SK-N-SH (cell line): ENCODE measurements around the gene RABGAP1L. TPM values are rescaled to one million over a fixed set of nuclear protein-coding genes. Genes with fewer than 3 reads are reported as not detected.

Source experiments
- CTCF ChIA-PET: fragments of 300-600, 350-600 bp; formaldehyde crosslinking; extraction: SDS; loops from one replicate; lab custom pipeline; 2021; lab: Yijun Ruan, JAX
- POLR2A ChIA-PET: fragments of 350-600 bp; sonication (Branson Sonifier 250); formaldehyde crosslinking; extraction: SDS; loops from one replicate; lab custom pipeline; 2020; ENCODE audit warnings: antibody characterized with exemption, inconsistent platforms; lab: Yijun Ruan, JAX
- DNase-seq: peaks from one replicate; pipeline ENCODE4 v3.0.0; 2012
- H2AFZ ChIP-seq: fragments of 200-600 bp; sonication (generic); 2 replicates; pipeline ENCODE4 v1.8.1; 2016; ENCODE audit warnings: antibody characterized with exemption, mild to moderate bottlenecking, low read depth
- H3F3A ChIP-seq: fragments of 200-600 bp; sonication (generic); replicated peaks from 2 replicates; pipeline ENCODE3; 2016; ENCODE audit warnings: antibody characterized with exemption, mild to moderate bottlenecking; ENCODE audit not compliant: insufficient read depth
- H3K27ac ChIP-seq, 2 experiments: fragments of 200-500 bp in 1 of 2; fragments of 200-600 bp in 1 of 2; sonication (Bioruptor generic) in 1 of 2; sonication (generic), shearing (Covaris generic) in 1 of 2; 2 replicates each; pipeline versions ENCODE4 v1.5.1 to v1.6.1; 2014 to 2016; ENCODE audit warnings: low read depth in 2 of 2, inconsistent platforms in 1 of 2, low read length in 1 of 2, mild to moderate bottlenecking in 1 of 2, mixed read lengths in 1 of 2
- H3K27me3 ChIP-seq: fragments of 200-600 bp; sonication (generic), shearing (Covaris generic); 2 replicates; pipeline ENCODE4 v1.6.1; 2016; ENCODE audit warnings: mixed run types; ENCODE audit not compliant: insufficient read depth
- H3K36me3 ChIP-seq, 2 experiments: fragments of 200-500 bp in 1 of 2; fragments of 200-600 bp in 1 of 2; sonication (Bioruptor generic) in 1 of 2; sonication (generic) in 1 of 2; replicated peaks in 1 of 2; 2 replicates each; pipeline versions ENCODE3 to v1.5.1; 2014 to 2016; ENCODE audit warnings: low read length in 1 of 2, mild to moderate bottlenecking in 1 of 2; ENCODE audit not compliant: insufficient read depth in 2 of 2, control insufficient read depth in 1 of 2
- H3K4me1 ChIP-seq, 2 experiments: fragments of 200-500 bp in 1 of 2; fragments of 200-600 bp in 1 of 2; sonication (Bioruptor generic) in 1 of 2; sonication (generic), shearing (Covaris generic) in 1 of 2; 2 replicates each; pipeline versions ENCODE4 v1.5.1 to v1.6.1; 2014 to 2016; ENCODE audit warnings: low read depth in 1 of 2, low read length in 1 of 2, mixed run types in 1 of 2; ENCODE audit not compliant: insufficient read depth in 2 of 2, control insufficient read depth in 1 of 2
- H3K4me2 ChIP-seq: fragments of 200-600 bp; sonication (generic), shearing (Covaris generic); 2 replicates; pipeline ENCODE4 v1.6.1; 2017; ENCODE audit warnings: mixed run types
- H3K4me3 ChIP-seq, 2 experiments: fragments of 200-500 bp in 1 of 2; fragments of 200-600 bp in 1 of 2; sonication (Bioruptor generic) in 1 of 2; sonication (generic), shearing (Covaris generic) in 1 of 2; 2 replicates each; pipeline versions ENCODE4 v1.5.1 to v1.8.1; 2014 to 2016; ENCODE audit warnings: low read depth in 2 of 2, inconsistent platforms in 1 of 2, low read length in 1 of 2, mild to moderate bottlenecking in 1 of 2, mixed read lengths in 1 of 2, moderate library complexity in 1 of 2
- H3K79me2 ChIP-seq: fragments of 200-600 bp; sonication (generic); 2 replicates; pipeline ENCODE4 v1.8.1; 2017; ENCODE audit warnings: mild to moderate bottlenecking; ENCODE audit not compliant: insufficient read depth
- H3K9ac ChIP-seq: fragments of 200-600 bp; sonication (generic); 2 replicates; pipeline ENCODE4 v1.6.1; 2017; ENCODE audit warnings: mixed run types
- H3K9me2 ChIP-seq: fragments of 200-600 bp; sonication (generic); 2 replicates; pipeline ENCODE4 v1.6.1; 2017; ENCODE audit warnings: mixed run types
- H3K9me3 ChIP-seq: fragments of 200-600 bp; sonication (generic); 2 replicates; pipeline ENCODE4 v1.6.1; 2017; ENCODE audit warnings: mixed run types, mild to moderate bottlenecking, moderate library complexity
- H4K20me1 ChIP-seq: fragments of 200-600 bp; sonication (generic); 2 replicates; pipeline ENCODE4 v1.6.1; 2017; ENCODE audit warnings: mild to moderate bottlenecking, mixed run types; ENCODE audit not compliant: insufficient read depth
- EP300 ChIP-seq, 2 experiments: IDR thresholded peaks; 2 replicates each; pipeline versions ENCODE4 v1.4.0 to v1.6.1; 2012; ENCODE audit warnings: borderline replicate concordance in 1 of 2, low read depth in 1 of 2, low read length in 1 of 2
- EZH2phosphoT487 ChIP-seq: fragments of 200-600 bp; sonication (generic); IDR thresholded peaks from 2 replicates; pipeline ENCODE4 v1.6.1; 2017; ENCODE audit warnings: low read depth, mixed run types, mild to moderate bottlenecking, antibody characterized with exemption, moderate library complexity, borderline replicate concordance
- FOSL2 ChIP-seq: IDR thresholded peaks from 2 replicates; pipeline ENCODE4 v1.4.0; 2012; ENCODE audit warnings: low read depth, mild to moderate bottlenecking, moderate library complexity, borderline replicate concordance
- MEF2A ChIP-seq: IDR thresholded peaks from 2 replicates; pipeline ENCODE4 v1.4.0; 2012; ENCODE audit warnings: low read depth, borderline replicate concordance
- MXI1 ChIP-seq: IDR thresholded peaks from 2 replicates; pipeline ENCODE4 v1.6.1; 2012; ENCODE audit warnings: mild to moderate bottlenecking, low read depth, low read length, improper control_type of control experiment
- NRF1 ChIP-seq: IDR thresholded peaks from 2 replicates; pipeline ENCODE4 v1.6.1; 2012; ENCODE audit warnings: low read depth, mild to moderate bottlenecking, low read length
- RCOR1 ChIP-seq: fragments of 150-350 bp; IDR thresholded peaks from 2 replicates; pipeline ENCODE4 v1.6.1; 2017; ENCODE audit warnings: antibody characterized with exemption, low read length
- SIN3A ChIP-seq: IDR thresholded peaks from 2 replicates; pipeline ENCODE4 v1.6.1; 2012; ENCODE audit warnings: low read depth, mild to moderate bottlenecking, low read length, moderate library complexity, borderline replicate concordance
- SMC3 ChIP-seq: IDR thresholded peaks from 2 replicates; pipeline ENCODE4 v1.6.1; 2012; ENCODE audit warnings: low read depth, low read length, improper control_type of control experiment
- TCF12 ChIP-seq: IDR thresholded peaks from 2 replicates; pipeline ENCODE4 v1.4.0; 2012
- TEAD4 ChIP-seq: IDR thresholded peaks from 2 replicates; pipeline ENCODE4 v1.4.0; 2012; ENCODE audit warnings: mild to moderate bottlenecking, borderline replicate concordance; ENCODE audit not compliant: insufficient read depth
- WGBS: methylation state at CpG from one replicate; pipeline ENCODE4 v1.1.6; 2017; ENCODE audit warnings: low lambda C conversion rate; 5-methylcytosine and 5-hydroxymethylcytosine counted together
- polyA plus RNA-seq, 3 experiments: library from polyadenylated mRNA; depleted of rRNA; stranded (reverse); fragments of >200 nt; gene quantifications; 2 replicates each; pipeline ENCODE4 v1.2.3, GENCODE V29; 2012
- TF ChIP-seq, protein P1 (sequence below): IDR thresholded peaks from 2 replicates; pipeline ENCODE4 v1.4.0; 2012; ENCODE audit warnings: low read depth, borderline replicate concordance
- TF ChIP-seq, protein P2 (sequence below): fragments of 200-600 bp; sonication (generic); IDR thresholded peaks from 2 replicates; pipeline ENCODE4 v1.6.1; 2017; ENCODE audit warnings: antibody characterized with exemption, mild to moderate bottlenecking, moderate library complexity
- TF ChIP-seq, protein P3 (sequence below): fragments of 150-350 bp; IDR thresholded peaks from 2 replicates; pipeline ENCODE4 v1.6.1; 2016; ENCODE audit warnings: mild to moderate bottlenecking, low read depth, low read length
- TF ChIP-seq, protein P4 (sequence below): IDR thresholded peaks from 2 replicates; pipeline ENCODE4 v1.6.1; 2012; ENCODE audit warnings: mild to moderate bottlenecking, low read depth, low read length, moderate library complexity

Gene RABGAP1L
- polyA plus RNA-seq, 1 of the 3 experiments (the other 2 are of a cell fraction) = 7.2 TPM

DNA sequence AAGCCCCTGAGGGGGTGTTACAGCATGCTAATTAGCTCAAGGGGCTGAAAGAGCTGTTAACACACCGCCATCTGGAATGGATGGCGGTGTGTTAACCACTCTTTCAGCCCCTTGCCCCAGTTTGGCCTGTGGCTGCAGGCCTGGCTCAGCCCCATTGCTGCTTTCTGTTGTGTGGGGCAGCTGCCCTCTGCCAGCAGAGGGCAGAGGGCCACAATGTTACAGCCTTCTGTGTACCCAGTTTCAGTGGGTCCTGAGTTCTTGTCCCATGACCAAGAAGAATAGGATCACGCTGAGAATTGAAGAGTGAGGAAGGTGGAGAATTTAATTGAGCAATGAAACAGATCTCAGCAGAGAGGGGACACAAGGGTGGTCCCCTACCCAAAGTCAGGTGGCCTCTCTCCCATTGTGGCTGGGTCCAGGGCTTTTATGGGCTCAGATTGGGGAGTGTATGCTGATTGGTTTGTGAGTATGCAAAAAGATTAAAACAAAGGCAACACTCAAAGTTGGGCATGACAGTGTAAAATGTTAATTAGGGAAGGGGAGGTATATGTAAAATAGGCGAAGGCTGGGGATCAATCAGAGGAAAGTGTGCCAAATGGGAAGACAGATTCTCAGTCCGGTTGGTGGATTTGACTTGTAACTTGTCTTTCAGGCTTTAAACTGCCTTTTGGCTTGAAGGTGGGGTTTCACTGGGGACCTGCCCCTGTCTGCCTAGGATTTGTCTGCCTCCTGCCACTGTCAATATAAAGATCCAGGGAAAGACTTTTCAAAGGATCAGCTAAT lies 142.2 kb downstream of the RABGAP1L start:
- Histone ChIP-seq H3K9me2 (no peaks in the 10 kb centered on the region), H3K4me2 (no peak overlapping the region), H2AFZ (no peak overlapping the region), H3K9me3 (no peaks in the 10 kb centered on the region), H3K36me3 (peaks cover 0 to 3% of the 10 kb centered on the region in 2 experiments), H4K20me1 (no peaks in the 10 kb centered on the region), H3F3A (no peaks in the 10 kb centered on the region), H3K27ac (no peak overlapping the region), H3K27me3 (no peaks in the 10 kb centered on the region), H3K4me3 (no peak overlapping the region), H3K9ac (no peak overlapping the region), H3K79me2 (no peaks in the 10 kb centered on the region; the same call in 1 of the 2 replicates), H3K4me1 (no peaks in the 10 kb centered on the region; a peak in 1 of 4 replicates)
- WGBS = 93% methylated on average over 3 of the region's 5 CpGs
- CTCF ChIA-PET = no interaction called here
- POLR2A ChIA-PET = no interaction called here
- TF ChIP-seq TCF12 (no peak), EZH2phosphoT487 (no peak), RCOR1 (no peak), NRF1 (no peak), TEAD4 (no peak), MEF2A (no peak)
- TF ChIP-seq, protein P1, sequence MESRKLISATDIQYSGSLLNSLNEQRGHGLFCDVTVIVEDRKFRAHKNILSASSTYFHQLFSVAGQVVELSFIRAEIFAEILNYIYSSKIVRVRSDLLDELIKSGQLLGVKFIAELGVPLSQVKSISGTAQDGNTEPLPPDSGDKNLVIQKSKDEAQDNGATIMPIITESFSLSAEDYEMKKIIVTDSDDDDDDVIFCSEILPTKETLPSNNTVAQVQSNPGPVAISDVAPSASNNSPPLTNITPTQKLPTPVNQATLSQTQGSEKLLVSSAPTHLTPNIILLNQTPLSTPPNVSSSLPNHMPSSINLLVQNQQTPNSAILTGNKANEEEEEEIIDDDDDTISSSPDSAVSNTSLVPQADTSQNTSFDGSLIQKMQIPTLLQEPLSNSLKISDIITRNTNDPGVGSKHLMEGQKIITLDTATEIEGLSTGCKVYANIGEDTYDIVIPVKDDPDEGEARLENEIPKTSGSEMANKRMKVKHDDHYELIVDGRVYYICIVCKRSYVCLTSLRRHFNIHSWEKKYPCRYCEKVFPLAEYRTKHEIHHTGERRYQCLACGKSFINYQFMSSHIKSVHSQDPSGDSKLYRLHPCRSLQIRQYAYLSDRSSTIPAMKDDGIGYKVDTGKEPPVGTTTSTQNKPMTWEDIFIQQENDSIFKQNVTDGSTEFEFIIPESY = no peak
- DNase-seq = no peak

DNA sequence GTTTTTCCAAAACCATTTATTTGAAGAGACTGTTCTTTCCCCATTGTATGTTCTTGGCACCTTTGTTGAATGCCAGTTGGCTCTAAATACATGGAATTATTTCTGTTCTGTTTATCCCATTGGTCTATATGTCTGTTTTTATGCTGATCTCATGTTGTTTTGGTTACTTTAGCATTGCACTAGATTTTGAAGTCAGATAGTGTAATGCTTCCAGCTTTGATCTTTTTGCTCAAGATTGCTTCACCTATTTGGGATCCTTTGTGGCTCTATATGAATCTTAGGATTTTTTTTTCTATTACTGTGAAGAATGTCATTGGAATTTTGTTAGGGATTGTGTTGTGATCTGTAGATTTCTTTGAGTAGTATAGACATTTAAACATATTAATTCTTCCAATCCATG lies 149.3 kb downstream of the RABGAP1L start:
- Histone ChIP-seq H3K9ac (no peak overlapping the region), H3K27me3 (no peaks in the 10 kb centered on the region), H3K4me1 (no peaks in the 10 kb centered on the region), H3F3A (no peaks in the 10 kb centered on the region), H2AFZ (no peak overlapping the region), H4K20me1 (no peaks in the 10 kb centered on the region)
- ChIA-PET CTCF (no interaction called here), POLR2A (no interaction called here)
- TF ChIP-seq SMC3 (no peak), TCF12 (no peak), FOSL2 (no peak), MXI1 (no peak), EP300 (IDR thresholded peaks at IDR 0.05; ENCODE audit: borderline replicate concordance in 1 of 2, low read depth in 1 of 2, low read length in 1 of 2) (no peak), SIN3A (no peak)
- TF ChIP-seq, protein P2, sequence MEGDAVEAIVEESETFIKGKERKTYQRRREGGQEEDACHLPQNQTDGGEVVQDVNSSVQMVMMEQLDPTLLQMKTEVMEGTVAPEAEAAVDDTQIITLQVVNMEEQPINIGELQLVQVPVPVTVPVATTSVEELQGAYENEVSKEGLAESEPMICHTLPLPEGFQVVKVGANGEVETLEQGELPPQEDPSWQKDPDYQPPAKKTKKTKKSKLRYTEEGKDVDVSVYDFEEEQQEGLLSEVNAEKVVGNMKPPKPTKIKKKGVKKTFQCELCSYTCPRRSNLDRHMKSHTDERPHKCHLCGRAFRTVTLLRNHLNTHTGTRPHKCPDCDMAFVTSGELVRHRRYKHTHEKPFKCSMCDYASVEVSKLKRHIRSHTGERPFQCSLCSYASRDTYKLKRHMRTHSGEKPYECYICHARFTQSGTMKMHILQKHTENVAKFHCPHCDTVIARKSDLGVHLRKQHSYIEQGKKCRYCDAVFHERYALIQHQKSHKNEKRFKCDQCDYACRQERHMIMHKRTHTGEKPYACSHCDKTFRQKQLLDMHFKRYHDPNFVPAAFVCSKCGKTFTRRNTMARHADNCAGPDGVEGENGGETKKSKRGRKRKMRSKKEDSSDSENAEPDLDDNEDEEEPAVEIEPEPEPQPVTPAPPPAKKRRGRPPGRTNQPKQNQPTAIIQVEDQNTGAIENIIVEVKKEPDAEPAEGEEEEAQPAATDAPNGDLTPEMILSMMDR = no peak
- TF ChIP-seq, protein P3, sequence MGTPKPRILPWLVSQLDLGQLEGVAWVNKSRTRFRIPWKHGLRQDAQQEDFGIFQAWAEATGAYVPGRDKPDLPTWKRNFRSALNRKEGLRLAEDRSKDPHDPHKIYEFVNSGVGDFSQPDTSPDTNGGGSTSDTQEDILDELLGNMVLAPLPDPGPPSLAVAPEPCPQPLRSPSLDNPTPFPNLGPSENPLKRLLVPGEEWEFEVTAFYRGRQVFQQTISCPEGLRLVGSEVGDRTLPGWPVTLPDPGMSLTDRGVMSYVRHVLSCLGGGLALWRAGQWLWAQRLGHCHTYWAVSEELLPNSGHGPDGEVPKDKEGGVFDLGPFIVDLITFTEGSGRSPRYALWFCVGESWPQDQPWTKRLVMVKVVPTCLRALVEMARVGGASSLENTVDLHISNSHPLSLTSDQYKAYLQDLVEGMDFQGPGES = no peak
- TF ChIP-seq, protein P4, sequence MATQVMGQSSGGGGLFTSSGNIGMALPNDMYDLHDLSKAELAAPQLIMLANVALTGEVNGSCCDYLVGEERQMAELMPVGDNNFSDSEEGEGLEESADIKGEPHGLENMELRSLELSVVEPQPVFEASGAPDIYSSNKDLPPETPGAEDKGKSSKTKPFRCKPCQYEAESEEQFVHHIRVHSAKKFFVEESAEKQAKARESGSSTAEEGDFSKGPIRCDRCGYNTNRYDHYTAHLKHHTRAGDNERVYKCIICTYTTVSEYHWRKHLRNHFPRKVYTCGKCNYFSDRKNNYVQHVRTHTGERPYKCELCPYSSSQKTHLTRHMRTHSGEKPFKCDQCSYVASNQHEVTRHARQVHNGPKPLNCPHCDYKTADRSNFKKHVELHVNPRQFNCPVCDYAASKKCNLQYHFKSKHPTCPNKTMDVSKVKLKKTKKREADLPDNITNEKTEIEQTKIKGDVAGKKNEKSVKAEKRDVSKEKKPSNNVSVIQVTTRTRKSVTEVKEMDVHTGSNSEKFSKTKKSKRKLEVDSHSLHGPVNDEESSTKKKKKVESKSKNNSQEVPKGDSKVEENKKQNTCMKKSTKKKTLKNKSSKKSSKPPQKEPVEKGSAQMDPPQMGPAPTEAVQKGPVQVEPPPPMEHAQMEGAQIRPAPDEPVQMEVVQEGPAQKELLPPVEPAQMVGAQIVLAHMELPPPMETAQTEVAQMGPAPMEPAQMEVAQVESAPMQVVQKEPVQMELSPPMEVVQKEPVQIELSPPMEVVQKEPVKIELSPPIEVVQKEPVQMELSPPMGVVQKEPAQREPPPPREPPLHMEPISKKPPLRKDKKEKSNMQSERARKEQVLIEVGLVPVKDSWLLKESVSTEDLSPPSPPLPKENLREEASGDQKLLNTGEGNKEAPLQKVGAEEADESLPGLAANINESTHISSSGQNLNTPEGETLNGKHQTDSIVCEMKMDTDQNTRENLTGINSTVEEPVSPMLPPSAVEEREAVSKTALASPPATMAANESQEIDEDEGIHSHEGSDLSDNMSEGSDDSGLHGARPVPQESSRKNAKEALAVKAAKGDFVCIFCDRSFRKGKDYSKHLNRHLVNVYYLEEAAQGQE = no peak
- TF ChIP-seq, all 33 proteins: peak for 0
- Histone ChIP-seq H3K4me3 (no peak overlapping the region), H3K9me3 (no peaks in the 10 kb centered on the region), H3K4me2 (no peak overlapping the region), H3K36me3 (peaks cover 0 to 5% of the 10 kb centered on the region in 2 experiments), H3K27ac (no peak overlapping the region), H3K9me2 (no peaks in the 10 kb centered on the region), H3K79me2 (no peaks in the 10 kb centered on the region; the same call in 1 of the 2 replicates)
- no peak for DNase-seq
